ENCODE results near the gene RGS5.
"Not testable (repeated sequence)": the region's sequence is repeated elsewhere in the genome, so short reads cannot be mapped to it uniquely, and the experiment has no call there.

The RGS5 gene, protein sequence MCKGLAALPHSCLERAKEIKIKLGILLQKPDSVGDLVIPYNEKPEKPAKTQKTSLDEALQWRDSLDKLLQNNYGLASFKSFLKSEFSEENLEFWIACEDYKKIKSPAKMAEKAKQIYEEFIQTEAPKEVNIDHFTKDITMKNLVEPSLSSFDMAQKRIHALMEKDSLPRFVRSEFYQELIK

GRCh38 chr1:163202833-163203451 lies at the start of gene RGS5:
TSS of gene RGS5 (minus strand) at chr1:163202916. CDS start at chr1:163202835, 81 bp downstream.
- no peak for DNase-seq (ENCODE audit: low read depth, low spot score)

GRCh38 chr1:163250382-163250974 lies 47.8 kb upstream of the RGS5 start:
- no peak for DNase-seq (ENCODE audit: low read depth, low spot score)

DNA sequence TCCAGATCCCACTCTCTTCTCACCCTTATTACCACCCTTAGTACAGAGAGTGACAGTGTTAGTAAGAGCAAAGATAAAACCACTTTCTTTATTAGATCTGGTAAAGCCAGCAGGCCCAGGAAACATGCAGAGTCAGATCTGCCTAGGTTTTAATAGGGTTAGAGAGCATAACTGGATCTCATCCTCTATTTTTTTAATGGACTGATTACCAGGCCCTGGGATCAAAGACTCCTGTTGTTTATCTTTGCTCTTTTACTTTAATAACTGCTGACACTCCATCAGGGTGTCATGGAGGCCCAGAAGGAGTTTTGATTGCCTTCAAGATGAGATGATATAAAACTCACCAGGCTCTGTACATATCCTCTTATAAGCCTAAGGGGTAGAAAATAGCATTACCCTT lies 45.3 kb upstream of the RGS5 start:
- no peak for DNase-seq (ENCODE audit: low read depth, low spot score)

GRCh38 chr1:163244648-163245047 lies 41.9 kb upstream of the RGS5 start:
- not testable (repeated sequence) for DNase-seq (ENCODE audit: low read depth, low spot score)

- DNase-seq (ENCODE audit: low read depth, low spot score) = no peak
Observed at GRCh38 chr1:163241746-163242145, 39.0 kb upstream of the RGS5 start.

GRCh38 chr1:163240705-163241104 lies 38.0 kb upstream of the RGS5 start:
- no peak for DNase-seq (ENCODE audit: low read depth, low spot score)

- DNase-seq (ENCODE audit: low read depth, low spot score) = not testable (repeated sequence)
Observed at GRCh38 chr1:163233643-163234042, 30.9 kb upstream of the RGS5 start.

GRCh38 chr1:163231385-163231784 lies 28.7 kb upstream of the RGS5 start:
- DNase-seq (ENCODE audit: low read depth, low spot score) = no peak

GRCh38 chr1:163230827-163231226 lies 28.1 kb upstream of the RGS5 start:
- DNase-seq (ENCODE audit: low read depth, low spot score) = no peak

GRCh38 chr1:163228271-163228670 lies 25.6 kb upstream of the RGS5 start:
- not testable (repeated sequence) for DNase-seq (ENCODE audit: low read depth, low spot score)

DNA sequence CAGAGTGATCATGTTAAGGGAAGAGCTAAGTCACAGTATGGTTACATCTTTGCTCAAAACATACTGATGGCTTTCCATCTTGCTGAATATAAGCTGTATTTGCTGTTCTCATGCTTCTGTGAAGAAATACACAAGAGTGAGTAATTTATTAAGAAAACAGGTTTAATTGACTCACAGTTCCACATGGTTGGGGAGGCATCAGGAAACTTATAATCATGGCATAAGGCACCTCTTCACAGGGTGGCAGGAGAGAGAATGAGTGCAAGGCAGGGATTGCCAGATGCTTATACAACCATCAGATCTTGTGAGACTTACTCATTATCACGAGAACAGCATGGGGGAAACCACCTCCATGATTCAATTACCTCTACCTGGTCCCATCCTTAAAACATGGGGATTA lies 24.4 kb upstream of the RGS5 start:
- DNase-seq (ENCODE audit: low read depth, low spot score) = no peak

DNA sequence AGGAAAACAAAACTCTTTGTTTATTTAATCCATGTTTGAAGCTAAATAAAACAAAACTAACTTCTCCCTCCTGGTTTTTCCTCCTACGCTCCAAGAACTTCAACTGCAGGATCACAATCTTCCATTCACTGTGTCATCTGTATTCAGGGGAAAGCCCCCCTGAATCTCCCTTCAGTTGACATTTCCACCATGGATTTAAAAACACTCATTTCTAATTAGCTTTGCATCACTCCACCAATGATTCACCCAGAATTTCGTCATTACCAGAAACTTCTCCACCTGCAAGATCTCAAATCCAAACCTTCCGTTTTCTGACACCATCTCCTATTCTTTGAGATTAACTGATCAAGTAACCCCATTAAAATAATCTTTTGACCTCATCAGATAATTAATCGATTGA lies 10.9 kb upstream of the RGS5 start:
- no peak for DNase-seq (ENCODE audit: low read depth, low spot score)

DNA sequence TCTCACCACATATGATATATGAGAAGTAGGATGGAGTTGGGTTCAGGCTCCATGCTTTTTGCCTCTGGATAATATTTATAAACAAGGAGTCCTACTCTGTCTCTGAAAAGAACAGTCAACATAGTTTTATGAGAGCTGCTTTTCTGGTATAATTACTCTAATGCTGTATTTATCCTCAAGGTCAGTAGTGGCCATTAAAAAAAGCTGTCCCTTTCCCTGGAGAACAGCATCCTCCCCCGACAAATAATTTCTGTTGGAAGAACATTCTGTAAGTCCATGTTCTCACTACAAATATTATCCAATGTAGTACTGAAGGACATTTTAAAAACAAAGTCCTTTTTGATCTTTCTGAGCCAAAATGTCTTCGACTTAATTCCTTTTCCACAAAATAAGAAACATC lies 9.0 kb upstream of the RGS5 start:
- no peak for DNase-seq (ENCODE audit: low read depth, low spot score)

DNA sequence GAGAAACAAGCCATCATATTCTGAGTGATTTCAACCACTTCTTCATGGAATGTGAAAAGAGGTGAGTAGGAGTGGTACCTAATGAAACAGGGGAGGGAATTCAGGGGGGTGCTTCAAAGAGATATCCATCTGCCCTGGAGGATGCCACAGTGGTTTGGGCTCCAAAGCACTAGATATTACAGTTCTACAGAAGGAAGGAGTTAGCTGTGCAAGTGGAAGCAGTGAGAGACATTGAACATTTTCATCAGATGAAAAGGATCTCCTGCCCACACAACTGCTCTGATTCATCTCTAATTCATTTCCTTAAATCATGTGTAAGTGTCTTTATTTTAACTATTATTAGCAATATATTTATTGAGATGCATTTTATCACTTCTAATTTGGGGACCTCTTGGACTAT lies 2.8 kb upstream of the RGS5 start:
- no peak for DNase-seq (ENCODE audit: low read depth, low spot score)

GRCh38 chr1:163203561-163203960 lies 845 bp upstream of the RGS5 start:
- no peak for DNase-seq (ENCODE audit: low read depth, low spot score)

GRCh38 chr1:163201906-163202305 lies 810 bp downstream of the RGS5 start:
- DNase-seq (ENCODE audit: low read depth, low spot score) = no peak

- no peak for DNase-seq (ENCODE audit: low read depth, low spot score)
Observed at GRCh38 chr1:163197022-163197421, 5.7 kb downstream of the RGS5 start.

DNA sequence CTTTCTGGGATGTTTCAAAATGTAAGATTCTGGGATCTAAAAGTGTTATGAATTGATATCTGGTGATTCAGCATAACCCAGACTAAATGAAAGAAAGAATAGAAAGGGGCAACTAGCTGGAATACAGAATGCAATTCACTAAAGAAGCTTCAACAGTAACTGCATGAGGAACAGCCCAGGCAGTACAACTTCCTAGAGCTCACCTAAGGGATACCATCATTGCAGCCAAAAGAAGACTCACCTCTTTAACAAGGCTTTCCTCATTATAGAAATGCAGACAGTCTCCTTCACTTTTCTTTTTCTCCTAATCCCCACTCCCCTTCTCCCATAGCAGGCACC lies 6.3 kb downstream of the RGS5 start:
- DNase-seq (ENCODE audit: low read depth, low spot score) = no peak

DNA sequence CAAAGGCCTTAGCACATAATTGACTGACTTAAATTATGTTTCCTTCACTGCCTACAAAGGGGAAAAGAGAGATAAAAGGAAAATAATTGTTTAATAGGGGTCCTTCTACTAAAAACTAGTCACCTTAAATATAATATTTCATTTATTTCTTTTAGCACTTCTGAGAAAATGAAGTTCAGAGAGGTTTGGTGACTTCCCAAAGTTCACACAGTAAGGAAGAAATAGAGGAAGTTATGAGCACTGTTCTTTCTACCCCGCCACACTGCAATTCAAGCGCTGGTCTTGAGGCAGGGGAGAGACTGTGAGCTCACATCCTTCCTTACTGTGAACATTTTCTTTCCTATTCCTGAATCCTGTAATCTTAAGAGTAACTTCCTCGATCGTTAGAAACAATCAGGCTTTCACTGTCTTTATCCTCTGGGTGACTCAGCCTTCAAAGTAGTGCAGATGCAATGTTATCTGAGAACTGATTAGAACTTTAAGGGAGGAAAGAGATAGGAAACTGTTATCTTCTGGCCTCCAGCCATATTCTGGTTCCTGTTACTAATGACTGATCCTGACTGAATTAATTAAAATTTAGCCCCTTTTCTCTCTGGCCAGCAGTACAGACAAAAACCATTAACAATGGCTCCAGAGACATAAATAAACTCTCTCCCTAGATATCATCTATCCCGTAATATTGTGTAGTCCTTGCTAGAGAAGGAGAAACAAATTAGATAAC lies 6.8 kb downstream of the RGS5 start:
- DNase-seq (ENCODE audit: low read depth, low spot score) = no peak

DNA sequence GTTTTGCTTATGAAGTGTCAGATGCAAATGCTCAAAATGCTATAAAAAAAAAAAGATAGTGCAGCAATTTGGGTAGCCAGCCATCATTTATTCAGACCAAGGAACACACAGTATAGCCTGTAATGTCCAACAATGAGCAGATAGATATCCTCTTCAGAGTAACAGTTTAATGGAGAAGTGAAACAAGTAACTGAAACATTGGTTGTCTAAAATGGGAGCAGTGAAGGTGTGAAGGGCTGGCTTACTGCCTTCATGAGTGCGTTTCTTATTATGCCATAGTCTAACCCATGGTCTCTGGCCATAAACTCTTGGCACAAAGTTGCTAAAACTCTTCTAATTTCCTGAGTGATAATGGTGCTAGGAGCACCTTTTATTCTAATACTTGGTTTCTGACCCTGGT lies 11.4 kb downstream of the RGS5 start:
- no peak for DNase-seq (ENCODE audit: low read depth, low spot score)

DNA sequence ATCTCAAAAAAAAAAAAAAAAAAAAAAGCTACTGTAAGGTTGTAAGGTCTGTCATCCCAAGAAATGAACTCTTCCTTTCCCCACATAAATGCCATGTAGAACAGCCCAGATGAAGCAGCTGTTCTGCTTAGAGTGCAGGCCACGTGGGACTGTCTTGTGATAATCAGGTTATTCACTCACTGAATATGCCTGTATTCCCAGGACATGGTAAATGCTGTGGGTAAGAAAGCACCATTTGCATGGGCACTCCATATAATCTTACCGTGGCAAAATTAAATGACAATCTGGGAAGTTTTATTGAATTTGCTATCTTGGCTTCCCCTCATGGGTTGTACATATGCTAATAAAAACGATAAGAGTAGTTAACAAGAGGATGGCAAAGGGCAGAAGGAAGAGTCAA lies 13.8 kb downstream of the RGS5 start:
- no peak for DNase-seq (ENCODE audit: low read depth, low spot score)

DNA sequence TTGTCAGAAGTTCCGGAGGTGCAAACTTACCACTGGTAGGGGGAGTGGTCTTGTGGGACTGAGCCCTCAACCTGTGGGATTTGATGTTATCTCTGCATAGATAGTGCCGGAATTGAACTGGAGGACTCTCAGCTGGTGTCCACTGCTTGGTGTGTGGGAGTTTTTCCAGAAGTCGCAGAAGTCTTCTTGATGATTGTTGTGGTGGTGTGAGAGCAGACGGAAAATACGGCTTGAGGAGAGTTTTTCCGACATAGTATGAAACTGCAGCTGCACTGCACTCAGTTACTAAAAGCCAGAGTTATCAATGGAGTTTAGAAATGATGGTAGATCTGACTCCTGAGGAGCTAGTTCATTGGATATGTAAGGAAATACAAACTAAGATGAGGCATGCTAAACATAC lies 14.9 kb downstream of the RGS5 start:
- DNase-seq (ENCODE audit: low read depth, low spot score) = no peak

- DNase-seq (ENCODE audit: low read depth, low spot score) = no peak
Observed at GRCh38 chr1:163186862-163187261, 15.9 kb downstream of the RGS5 start.

All from brain pericyte (primary cell).